KOPT-K1 (cell line): ENCODE data around the gene LIMK2.

Experiments
- H3K27ac ChIP-seq: fragments of 200-600 bp; sonication (generic); 2 replicates; pipeline ENCODE4 v1.5.1; 2016; ENCODE audit warnings: antibody characterized with exemption, mild to moderate bottlenecking, low read depth, low read length; ENCODE audit not compliant: poor library complexity, severe bottlenecking
- H3K36me3 ChIP-seq: fragments of 200-600 bp; sonication (generic); 2 replicates; pipeline ENCODE4 v1.5.1; 2017; ENCODE audit warnings: antibody characterized with exemption, mild to moderate bottlenecking, low read length, moderate library complexity; ENCODE audit not compliant: insufficient read depth
- H3K9me3 ChIP-seq: fragments of 200-600 bp; sonication (generic); 2 replicates; pipeline ENCODE4 v1.5.1; 2017; ENCODE audit warnings: antibody characterized with exemption, low read length, mild to moderate bottlenecking; ENCODE audit not compliant: insufficient read depth, poor library complexity, severe bottlenecking

Gene LIMK2

DNA sequence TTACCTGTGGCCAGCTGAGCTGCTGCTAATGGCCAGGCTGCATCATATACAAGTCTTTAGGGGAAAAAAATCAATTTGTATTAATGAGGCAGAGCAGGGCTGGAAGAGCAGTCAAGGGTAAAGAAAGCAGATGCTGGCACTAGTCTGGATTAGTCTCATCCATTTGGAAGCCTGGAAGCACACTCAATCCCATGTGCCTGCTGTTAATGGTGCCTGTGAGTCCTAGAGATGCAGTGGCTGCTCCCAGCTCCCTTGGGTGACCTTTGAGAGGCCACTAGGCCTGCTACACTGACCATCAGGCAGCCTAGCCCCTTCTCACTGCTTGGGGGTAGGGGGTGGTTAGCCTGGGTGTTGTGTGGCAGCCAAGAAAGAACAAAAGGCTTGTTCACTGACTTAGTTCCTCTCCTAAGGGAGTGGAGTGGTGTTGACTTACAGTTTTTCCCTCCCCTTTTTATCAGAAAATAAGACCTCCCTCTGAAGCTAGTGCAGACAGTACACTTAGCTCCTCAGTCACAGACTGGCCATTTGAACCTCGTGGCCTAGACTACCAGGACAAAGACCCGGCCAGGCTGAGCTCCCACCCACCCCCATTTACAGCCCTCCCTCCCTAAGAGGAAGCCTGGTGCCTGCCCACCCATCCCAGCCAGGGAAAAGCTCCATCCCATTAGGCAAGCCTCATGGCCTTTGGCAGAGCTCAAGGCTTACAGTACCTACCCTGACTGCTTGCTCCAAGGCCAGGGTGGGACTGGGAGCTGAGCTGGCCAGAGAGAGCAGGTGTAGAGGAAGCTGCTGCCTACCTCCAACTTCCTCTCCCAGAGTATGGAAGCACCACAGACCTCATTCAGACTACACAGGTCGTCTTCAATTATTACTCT lies 72.4 kb downstream of the LIMK2 start:
- peak overlapping the region; percentile 88 for H3K27ac ChIP-seq
- no peaks in the 10 kb centered on the region for H3K9me3 ChIP-seq
- peaks cover 14% of the 10 kb centered on the region; the same call in 1 of the 2 replicates for H3K36me3 ChIP-seq

DNA sequence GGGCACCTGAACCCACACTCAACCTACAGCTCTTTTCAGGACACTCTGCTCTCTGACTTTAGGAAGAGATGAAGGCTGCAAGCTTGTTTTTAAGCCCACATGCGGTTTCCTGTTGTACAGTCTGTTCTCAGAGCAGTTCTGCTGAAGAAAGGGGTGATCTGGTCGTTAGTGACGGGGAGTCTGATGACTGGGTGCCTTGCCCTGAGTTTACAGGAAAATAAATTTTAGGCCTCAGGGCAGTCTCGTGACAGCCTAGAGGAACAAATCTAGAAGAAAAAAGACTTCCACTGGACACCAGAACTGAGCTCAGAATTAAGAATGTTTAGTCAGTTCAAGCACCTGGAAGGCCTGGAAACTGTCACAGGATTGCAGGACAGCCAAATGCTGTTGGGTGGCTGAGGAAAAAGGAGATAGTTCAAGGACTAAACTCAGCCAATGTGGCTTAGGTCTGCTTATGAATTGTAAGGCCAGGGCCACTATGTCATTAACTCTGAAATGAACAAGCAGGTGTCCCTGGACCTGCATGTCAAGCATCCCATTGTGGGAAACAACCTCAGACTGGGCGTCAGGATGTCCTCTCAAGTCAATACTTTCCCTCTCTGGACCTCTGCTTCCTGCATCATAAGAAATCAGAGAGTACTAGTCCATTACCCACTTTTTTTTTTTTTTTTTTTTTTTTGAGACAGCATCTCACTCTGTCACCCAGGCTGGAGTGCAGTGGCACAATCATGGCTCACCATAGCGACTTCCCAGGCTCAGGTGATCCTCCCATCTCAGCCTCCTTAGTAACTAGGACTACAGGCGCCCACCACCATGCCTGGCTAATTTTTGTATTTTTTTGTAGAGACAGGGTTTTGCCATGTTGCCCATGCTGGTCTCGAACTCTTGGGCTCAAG lies 74.5 kb downstream of the LIMK2 start:
- Histone ChIP-seq H3K36me3 (0 out of 2 replicates have a peak, but pooled peaks cover 3% of the 10 kb centered on the region), H3K9me3 (no peaks in the 10 kb centered on the region), H3K27ac (peak overlapping the region; percentile 88)

DNA sequence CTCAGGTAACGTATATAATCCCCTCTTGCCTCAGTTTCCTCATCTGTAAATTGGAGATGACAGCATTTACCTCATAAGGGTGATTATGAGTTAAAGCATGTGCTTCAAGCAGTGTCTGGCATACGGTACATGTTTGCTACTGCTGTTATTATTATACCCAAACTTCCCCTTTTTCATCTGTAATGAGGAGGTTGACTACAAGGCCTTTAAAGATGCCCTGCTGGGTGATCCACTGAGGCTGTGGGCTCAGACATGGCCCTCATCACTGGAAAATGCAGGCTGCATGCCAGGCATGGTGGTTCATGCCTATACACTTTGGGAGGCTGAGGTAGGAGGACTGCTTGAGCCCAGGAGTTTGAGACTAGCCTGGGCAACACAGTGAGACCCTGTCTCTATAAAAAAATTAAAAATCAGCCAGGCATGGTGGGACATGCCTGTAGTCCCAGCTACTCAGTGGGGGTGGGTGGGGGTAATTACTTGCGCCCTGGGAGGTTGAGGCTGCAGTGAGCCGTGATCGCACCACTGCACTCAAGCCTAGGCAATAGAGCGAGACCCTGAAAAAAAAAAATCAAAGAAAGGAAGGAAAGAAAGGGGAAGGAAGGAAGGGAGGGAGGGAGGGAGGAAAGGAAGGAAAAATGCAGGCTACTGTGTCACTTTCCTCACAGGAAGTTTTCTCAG lies 75.9 kb downstream of the LIMK2 start:
- peak overlapping the region; percentile 24 for H3K27ac ChIP-seq
- H3K36me3 ChIP-seq, result no peaks in the 10 kb centered on the region
- no peaks in the 10 kb centered on the region for H3K9me3 ChIP-seq

DNA sequence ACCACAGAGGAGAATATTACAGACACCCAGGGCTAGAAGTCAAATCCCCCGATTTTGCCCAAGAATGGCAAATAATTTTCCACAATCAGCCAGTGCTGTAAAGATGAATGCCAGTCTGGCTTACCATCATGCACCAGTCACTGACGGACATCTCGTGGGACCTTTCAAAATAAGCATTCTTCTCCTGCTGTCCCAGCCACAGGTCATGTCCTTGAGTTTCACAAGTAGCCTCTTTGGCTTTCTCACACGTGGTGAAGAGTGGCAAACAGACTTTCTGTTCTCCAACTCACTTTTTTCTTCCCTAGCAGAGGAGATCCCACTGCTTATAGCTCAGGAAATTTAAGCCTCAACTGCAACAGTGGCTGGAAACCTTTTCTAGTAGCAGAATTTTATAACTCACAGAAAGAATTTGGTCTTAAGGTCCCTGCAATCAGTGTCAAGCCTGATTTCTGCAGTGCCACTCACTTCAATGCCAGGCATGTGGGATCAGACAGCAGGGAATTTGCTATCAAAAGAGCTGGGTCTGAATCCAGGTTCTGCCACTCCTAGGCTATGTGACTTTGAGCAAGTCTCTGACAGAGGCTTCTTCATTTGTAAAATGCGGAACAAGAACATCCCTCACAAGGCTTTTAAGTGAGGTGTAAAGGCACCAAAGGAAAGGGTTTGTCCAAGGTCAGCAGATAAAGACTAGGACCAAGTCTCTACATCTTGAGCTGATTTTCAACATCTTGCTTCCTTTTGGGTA lies 76.6 kb downstream of the LIMK2 start:
- Histone ChIP-seq H3K9me3 (no peaks in the 10 kb centered on the region), H3K27ac (no peak overlapping the region), H3K36me3 (no peaks in the 10 kb centered on the region)

DNA sequence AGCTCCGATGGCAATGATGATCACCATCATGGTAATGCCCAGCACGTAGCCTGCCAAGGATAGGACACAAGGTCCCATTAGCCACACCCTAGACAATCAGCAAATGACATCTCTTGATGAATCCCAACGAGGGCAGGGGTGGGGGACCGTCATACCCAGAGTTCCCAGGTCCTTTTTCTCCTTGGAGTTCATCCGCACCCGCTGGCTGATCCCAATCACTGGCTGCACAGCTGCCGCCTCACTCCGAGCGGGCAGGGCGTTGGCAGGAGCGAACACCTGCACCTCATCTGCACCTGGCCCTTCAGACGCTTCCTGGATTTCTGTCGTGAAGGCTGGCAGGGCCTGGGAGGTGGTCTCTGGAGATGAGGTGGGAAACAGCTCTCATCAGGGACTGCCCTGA lies 77.2 kb downstream of the LIMK2 start:
- Histone ChIP-seq H3K36me3 (no peaks in the 10 kb centered on the region), H3K27ac (peak overlapping the region; percentile 2), H3K9me3 (no peaks in the 10 kb centered on the region)

DNA sequence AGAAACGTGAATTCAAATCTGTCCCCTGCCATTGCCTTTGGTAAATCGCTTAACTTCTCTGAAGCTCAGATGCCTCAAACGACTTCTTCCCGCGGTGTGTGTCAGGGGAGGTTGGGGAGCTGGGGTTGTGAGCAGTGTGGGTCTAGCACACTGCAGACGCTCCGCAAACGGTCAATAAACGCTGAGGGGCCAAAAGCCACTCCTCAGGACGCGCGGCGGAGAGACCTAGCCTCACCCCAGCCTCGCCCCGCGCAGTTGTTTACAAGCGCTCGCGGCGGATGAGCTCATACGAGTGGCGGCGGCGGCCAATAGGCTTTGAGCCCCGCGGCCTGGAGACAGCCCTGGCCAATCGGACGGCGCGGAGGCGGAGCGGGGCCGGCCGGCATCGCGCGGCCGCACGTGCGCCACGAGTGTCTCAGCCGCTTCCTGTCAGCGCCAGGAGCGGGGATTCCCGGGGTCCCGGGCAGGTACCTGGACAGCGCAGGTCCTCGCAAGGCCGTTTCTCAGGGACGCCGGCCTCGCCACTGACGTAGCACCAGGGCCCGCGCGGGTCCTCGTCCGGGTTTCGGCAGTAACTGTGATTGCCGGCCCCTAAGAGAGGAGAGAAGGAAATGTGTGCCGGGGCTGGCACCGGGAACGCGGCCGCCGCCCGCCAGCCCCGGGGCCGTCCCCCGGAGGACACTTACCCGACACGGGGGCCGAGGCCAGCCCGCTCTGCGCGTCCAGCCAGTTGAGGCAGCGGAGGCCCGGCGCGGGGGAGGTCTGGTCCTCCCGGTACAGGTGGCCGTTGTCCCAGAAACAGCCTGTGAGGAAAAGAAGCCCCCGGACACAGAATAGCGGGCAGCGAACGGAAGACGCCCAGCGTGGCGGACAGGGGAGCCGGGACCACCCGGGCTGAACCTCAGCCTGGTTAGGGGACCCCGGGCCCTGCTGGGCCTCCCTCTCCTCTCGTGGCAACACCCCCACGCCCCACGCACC lies 78.7 kb downstream of the LIMK2 start:
- H3K9me3 ChIP-seq, result no peaks in the 10 kb centered on the region
- peak overlapping the region; percentile 56 for H3K27ac ChIP-seq
- H3K36me3 ChIP-seq, result no peaks in the 10 kb centered on the region

DNA sequence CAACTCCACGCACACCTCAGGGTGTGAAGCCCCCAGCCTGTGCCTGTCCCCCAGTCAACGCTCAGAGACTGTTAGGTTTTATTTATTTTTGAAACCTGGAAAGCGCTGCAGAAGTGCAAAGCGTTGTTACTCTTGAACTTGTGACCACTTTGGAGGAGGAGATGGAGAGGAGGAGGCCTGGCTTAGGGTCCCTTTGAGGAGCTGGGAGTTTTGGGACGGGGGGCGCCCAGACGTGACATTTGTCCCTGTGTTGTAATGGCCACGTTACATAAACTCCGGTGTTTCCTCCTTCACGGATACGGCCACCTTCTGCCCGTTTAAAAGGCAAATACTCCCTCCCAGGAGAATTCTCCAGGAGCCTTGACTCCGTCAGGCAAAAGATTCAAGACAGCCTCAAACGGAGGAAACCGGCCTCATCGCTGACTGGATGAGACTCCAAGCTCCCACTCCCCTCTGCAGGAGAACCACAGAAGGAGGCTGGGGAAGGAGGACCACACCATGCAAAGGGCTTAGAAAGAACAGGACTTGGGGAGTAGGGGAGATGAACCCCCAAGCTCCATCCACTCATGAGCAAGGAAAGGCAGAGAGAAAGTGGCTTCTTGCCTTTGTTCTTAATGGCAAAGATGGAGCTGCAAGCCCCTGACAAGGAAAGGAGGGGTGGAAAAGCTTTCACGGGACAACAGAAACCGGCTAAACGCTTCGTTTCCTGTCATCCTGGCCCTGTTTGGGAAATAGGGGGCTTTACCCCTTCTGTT lies 79.6 kb downstream of the LIMK2 start:
- H3K27ac ChIP-seq, result peak overlapping the region; percentile 35
- H3K9me3 ChIP-seq, result no peaks in the 10 kb centered on the region
- no peaks in the 10 kb centered on the region for H3K36me3 ChIP-seq

DNA sequence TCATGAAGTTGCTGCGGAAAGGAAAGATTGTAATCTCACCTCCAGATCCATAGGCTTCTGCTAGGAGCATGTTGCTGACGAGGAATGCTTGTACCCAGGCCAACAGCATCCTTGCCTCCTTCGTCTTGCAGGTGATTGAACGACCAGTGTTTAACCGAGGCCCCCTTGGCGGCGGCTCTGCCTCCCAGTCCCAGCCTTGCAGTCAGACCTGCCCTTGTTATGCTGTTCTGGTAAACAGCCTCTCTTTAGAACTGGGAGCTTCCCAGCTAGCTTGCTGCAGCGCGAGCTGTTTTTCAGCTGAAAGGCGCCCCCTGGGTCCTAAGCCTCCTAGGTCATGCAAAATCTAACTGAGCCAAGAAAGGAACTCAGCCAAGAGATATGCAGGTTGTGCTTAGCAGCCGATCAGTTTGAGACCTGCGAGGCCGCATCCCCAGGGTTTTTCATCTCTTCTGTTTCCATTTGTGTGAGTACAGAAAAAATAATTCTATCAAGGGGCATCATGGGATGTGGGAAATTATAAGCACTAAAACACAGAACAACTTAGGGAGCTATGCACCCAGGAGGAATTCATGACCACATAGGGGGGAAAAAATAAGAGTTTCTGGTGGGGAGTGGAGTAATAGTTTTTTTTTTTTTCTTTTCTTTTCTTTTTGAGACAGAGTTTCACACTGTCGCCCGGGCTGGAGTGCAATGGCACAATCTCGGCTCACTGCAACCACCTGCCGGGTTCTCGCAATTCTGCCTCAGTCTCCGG lies 80.3 kb downstream of the LIMK2 start, which contains the start of gene PIK3IP1:
TSS of gene PIK3IP1 (minus strand) at position 253 of the 754 bp plus-strand sequence. CDS start at position 109, 144 bp downstream.
- H3K9me3 ChIP-seq, result no peaks in the 10 kb centered on the region
- no peaks in the 10 kb centered on the region for H3K36me3 ChIP-seq
- peak within 1 kb of the TSS; percentile 35 for H3K27ac ChIP-seq

DNA sequence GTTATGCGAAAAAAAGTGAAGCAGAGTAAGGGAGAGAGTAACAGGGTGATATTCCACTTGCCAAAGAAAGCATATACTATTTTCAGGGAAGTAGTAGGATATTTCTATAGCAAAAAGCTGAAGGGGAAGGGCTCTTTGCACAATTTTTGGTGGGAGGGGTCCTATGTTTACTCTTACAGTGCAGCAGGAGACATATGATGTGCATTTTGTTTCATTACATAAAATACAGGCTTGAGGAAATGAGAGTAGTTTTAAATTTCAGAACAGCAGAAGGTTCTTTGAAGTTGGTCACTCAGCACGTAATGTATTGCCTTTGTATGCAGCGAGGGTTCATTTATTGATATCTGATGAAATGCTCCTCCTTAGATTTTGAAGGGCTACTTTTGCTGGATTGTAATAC lies 83.3 kb downstream of the LIMK2 start:
- H3K36me3 ChIP-seq, result no peaks in the 10 kb centered on the region
- no peaks in the 10 kb centered on the region for H3K9me3 ChIP-seq
- no peak overlapping the region for H3K27ac ChIP-seq

DNA sequence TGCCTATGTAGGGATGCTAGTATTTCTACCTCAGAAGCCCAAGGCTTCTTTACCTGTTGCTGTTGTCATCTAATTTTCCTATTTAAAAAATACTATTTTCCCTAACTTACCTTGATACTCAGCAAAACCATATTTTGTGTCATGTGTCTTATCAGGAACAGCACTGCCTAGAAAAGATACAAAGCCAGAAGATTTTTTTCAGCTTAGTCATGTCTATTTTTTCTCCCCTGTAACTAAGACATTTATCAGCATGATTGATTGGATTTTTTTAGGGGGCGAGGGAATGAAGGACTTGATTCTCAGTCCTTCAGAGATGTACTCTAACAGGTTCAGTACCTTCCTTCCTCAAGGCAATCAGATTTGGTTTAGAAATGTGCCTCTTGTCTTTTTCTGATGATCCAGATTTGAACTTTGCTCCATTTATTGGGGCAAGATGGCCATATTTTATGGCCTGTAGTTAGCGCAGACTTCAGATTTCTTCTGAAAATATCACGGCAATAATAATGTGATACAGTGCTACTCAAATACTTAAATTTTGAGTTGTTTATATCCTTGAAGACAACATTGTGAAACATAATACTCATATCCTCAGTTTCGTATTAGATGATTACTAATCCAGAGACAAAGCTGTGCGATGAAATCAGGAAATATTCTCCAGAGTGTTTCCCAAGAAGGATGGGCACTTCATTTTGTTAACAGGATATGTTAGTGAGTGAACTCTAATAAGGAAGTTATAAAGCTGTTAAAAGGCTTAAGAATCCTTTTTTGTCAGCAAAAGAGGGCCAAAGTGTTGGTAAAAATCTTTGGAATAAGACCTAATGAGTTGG lies 83.9 kb downstream of the LIMK2 start:
- Histone ChIP-seq H3K9me3 (no peaks in the 10 kb centered on the region), H3K36me3 (no peaks in the 10 kb centered on the region), H3K27ac (no peak overlapping the region)

DNA sequence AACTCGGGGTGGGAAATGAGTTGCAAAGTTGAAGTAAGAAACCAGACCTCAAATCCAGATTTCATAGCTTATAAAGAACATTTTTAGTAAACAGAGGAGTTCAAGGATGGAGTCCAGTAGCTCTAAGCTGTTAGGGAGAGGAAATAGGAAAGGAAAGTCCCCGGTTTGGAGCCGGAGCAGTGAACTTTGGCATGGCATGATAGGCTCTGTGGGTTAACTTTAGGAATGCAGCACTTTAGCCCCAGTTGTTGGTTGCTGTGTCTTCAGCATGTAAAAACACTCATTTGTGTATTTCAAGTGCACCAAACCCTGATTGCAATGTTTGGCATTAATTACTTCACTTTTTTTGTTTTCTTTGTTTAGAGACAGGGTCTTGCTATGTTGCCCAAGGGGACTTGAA lies 88.8 kb downstream of the LIMK2 start:
- no peaks in the 10 kb centered on the region for H3K36me3 ChIP-seq
- H3K9me3 ChIP-seq, result no peaks in the 10 kb centered on the region
- no peak overlapping the region for H3K27ac ChIP-seq

DNA sequence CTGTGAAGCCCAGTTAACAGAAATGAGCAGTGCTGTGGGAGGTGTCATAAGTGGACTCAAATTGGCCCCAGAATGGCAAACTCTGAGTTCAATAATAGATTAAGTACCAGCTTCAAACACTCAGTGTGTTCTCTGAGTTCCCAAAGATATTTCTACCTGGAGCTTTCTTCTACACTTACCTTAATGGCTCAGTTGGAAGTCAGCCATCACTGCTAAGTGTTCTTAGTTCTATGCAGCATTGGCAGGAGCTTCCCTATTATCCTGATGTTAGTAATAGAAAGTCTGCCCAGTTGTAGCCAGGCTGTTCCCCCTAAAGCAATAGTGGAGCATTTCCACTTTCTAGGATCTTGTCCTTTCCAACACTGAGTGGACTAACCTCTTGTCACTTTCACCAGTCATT lies 89.9 kb downstream of the LIMK2 start:
- H3K36me3 ChIP-seq, result no peaks in the 10 kb centered on the region
- no peaks in the 10 kb centered on the region for H3K9me3 ChIP-seq
- H3K27ac ChIP-seq, result no peak overlapping the region
